A549 (cell line): ENCODE results near the gene WNT8B. TPM values are rescaled to one million over a fixed set of nuclear protein-coding genes. Genes with fewer than 3 reads are reported as not detected.

ENCODE experiments used
- ATAC-seq, 2 experiments: fragments of 200-7000 bp in 1 of 2; fragments of >200 bp in 1 of 2; cut with Nextera tagmentation in 1 of 2; cut with Tn5 transposase in 1 of 2; 3 replicates each; pipeline versions ENCODE4 v1.8.0 to v1.9.1; 2018 to 2020; ENCODE audit warnings: mild to moderate bottlenecking in 1 of 2, moderate library complexity in 1 of 2
- CTCF ChIA-PET: fragments of 300-600 bp; sonication (Branson Sonifier 250); formaldehyde crosslinking; extraction: SDS; loops from one replicate; lab custom pipeline; 2021; ENCODE audit warnings: antibody characterized with exemption, inconsistent platforms; lab: Yijun Ruan, JAX
- POLR2A ChIA-PET: fragments of 350-600 bp; formaldehyde crosslinking; extraction: SDS; loops from one replicate; lab custom pipeline; 2021; ENCODE audit warnings: antibody characterized with exemption, inconsistent platforms; lab: Yijun Ruan, JAX
- DNase-seq, 2 experiments: peaks; one replicate each; pipeline versions ENCODE4 v3.0.0 to v3.0.0-alpha.2; 2011 to 2016; ENCODE audit warnings: low read depth in 1 of 2, low spot score in 1 of 2
- FAIRE-seq: peaks from 2 replicates; lab custom pipeline; 2011; peaks lifted over from hg19 to GRCh38; lab: Jason Lieb, UNC
- H3K27ac ChIP-seq, 2 experiments: fragments of >200 bp; sonication (Bioruptor Twin); formaldehyde crosslinking; 3 replicates each; pipeline ENCODE4 v1.5.1; 2016 to 2017
- H3K4me1 ChIP-seq: fragments of >200 bp; sonication (Bioruptor Twin); formaldehyde crosslinking; 3 replicates; pipeline ENCODE4 v1.6.1; 2016
- H3K4me2 ChIP-seq: fragments of >200 bp; sonication (Bioruptor Twin); formaldehyde crosslinking; 3 replicates; pipeline ENCODE4 v1.6.1; 2016
- H3K4me3 ChIP-seq: fragments of >200 bp; sonication (Bioruptor Twin); formaldehyde crosslinking; 3 replicates; pipeline ENCODE4 v1.5.1; 2016
- H3K9me3 ChIP-seq: fragments of >200 bp; sonication (Bioruptor Twin); formaldehyde crosslinking; 3 replicates; pipeline ENCODE4 v1.6.1; 2016
- CBX8 ChIP-seq: fragments of 200-600 bp; sonication (generic); IDR thresholded peaks from 2 replicates; pipeline ENCODE4 v1.6.1; 2016
- CHD2 ChIP-seq: fragments of 150-350 bp; IDR thresholded peaks from 2 replicates; pipeline ENCODE4 v1.6.1; 2014; ENCODE audit warnings: low read length; ENCODE audit not compliant: partially characterized antibody
- EHF ChIP-seq: fragments of 250-450 bp; sonication (Bioruptor Pico); IDR thresholded peaks from 2 replicates; pipeline ENCODE4 v1.5.0; 2020; ENCODE audit warnings: mild to moderate bottlenecking
- EHMT2 ChIP-seq: fragments of 200-600 bp; sonication (generic); IDR thresholded peaks from 2 replicates; pipeline ENCODE4 v1.6.1; 2016; ENCODE audit warnings: antibody characterized with exemption, low read depth, mild to moderate bottlenecking, moderate library complexity
- EP300 ChIP-seq, 2 experiments: fragments of >200 bp; sonication (Bioruptor Twin); formaldehyde crosslinking; IDR thresholded peaks; 2 replicates in 1 of 2; 3 replicates in 1 of 2; pipeline ENCODE4 v1.6.1; 2016 to 2017
- FOSB ChIP-seq: fragments of 250-450 bp; sonication (Bioruptor Pico); IDR thresholded peaks from 2 replicates; pipeline ENCODE4 v1.5.0; 2020; ENCODE audit warnings: mild to moderate bottlenecking, moderate library complexity
- FOXS1 ChIP-seq: fragments of 250-450 bp; sonication (Bioruptor Pico); IDR thresholded peaks from 2 replicates; pipeline ENCODE4 v1.5.0; 2020; ENCODE audit warnings: mild to moderate bottlenecking, moderate library complexity
- GATA3 ChIP-seq: IDR thresholded peaks from 2 replicates; pipeline ENCODE4 v1.6.1; 2012; ENCODE audit warnings: borderline replicate concordance
- HDAC2 ChIP-seq: fragments of 200-600 bp; sonication (generic); IDR thresholded peaks from 2 replicates; pipeline ENCODE4 v1.6.1; 2016
- HEYL ChIP-seq: fragments of 250-450 bp; sonication (Bioruptor Pico); IDR thresholded peaks from 2 replicates; pipeline ENCODE4 v1.8.0; 2021; ENCODE audit warnings: mild to moderate bottlenecking, moderate library complexity
- MAX ChIP-seq: IDR thresholded peaks from 2 replicates; pipeline ENCODE4 v1.6.1; 2012
- MYC ChIP-seq: IDR thresholded peaks from 2 replicates; pipeline ENCODE4 v1.6.1; 2012; ENCODE audit warnings: mild to moderate bottlenecking, inconsistent platforms, low read length, improper control_type of control experiment, borderline replicate concordance
- NFE2L2 ChIP-seq: fragments of 150-350 bp; conservative IDR thresholded peaks from 2 replicates; pipeline ENCODE4 v1.6.1; 2014; ENCODE audit warnings: low read length
- PHF8 ChIP-seq: fragments of 200-600 bp; sonication (generic); IDR thresholded peaks from 2 replicates; pipeline ENCODE4 v1.6.1; 2016; ENCODE audit warnings: low read depth, mild to moderate bottlenecking, antibody characterized with exemption, moderate library complexity, borderline replicate concordance
- POLR2AphosphoS2 ChIP-seq: conservative IDR thresholded peaks from 2 replicates; pipeline ENCODE4 v1.6.1; 2012; ENCODE audit warnings: low read length, improper control_type of control experiment, inconsistent platforms
- RAD21 ChIP-seq, 2 experiments: fragments of >200 bp in 1 of 2; sonication (Bioruptor Twin) in 1 of 2; formaldehyde crosslinking in 1 of 2; IDR thresholded peaks in 1 of 2; conservative IDR thresholded peaks in 1 of 2; 2 replicates in 1 of 2; 3 replicates in 1 of 2; pipeline ENCODE4 v1.6.1; 2012 to 2018; ENCODE audit warnings: inconsistent platforms in 1 of 2
- RARB ChIP-seq: fragments of 250-450 bp; sonication (Bioruptor Pico); IDR thresholded peaks from 2 replicates; pipeline ENCODE4 v1.8.0; 2021; ENCODE audit warnings: mild to moderate bottlenecking, moderate library complexity
- RCOR1 ChIP-seq: fragments of 150-350 bp; IDR thresholded peaks from 2 replicates; pipeline ENCODE4 v1.6.1; 2014; ENCODE audit warnings: antibody characterized with exemption, low read length, low read depth
- RFX5 ChIP-seq: fragments of 450-650 bp; IDR thresholded peaks from 2 replicates; pipeline ENCODE4 v1.7.1; 2014; ENCODE audit warnings: antibody characterized with exemption, mild to moderate bottlenecking, moderate library complexity
- RNF2 ChIP-seq: fragments of 200-600 bp; sonication (generic); IDR thresholded peaks from 2 replicates; pipeline ENCODE4 v1.6.1; 2016; ENCODE audit warnings: low read depth, mild to moderate bottlenecking, antibody characterized with exemption, moderate library complexity, borderline replicate concordance
- SMC3 ChIP-seq: fragments of >200 bp; sonication (Bioruptor Twin); formaldehyde crosslinking; IDR thresholded peaks from 3 replicates; pipeline ENCODE4 v1.6.1; 2018; ENCODE audit warnings: inconsistent platforms
- TFCP2L1 ChIP-seq: fragments of 250-450 bp; sonication (Bioruptor Pico); IDR thresholded peaks from 2 replicates; pipeline ENCODE4 v1.5.0; 2021; ENCODE audit warnings: mild to moderate bottlenecking
- TP53 ChIP-seq: fragments of 250-450 bp; sonication (Bioruptor Pico); IDR thresholded peaks from 2 replicates; pipeline ENCODE4 v1.5.0; 2021; ENCODE audit warnings: mild to moderate bottlenecking, moderate library complexity
- ZC3H11A ChIP-seq: fragments of 450-650 bp; IDR thresholded peaks from 2 replicates; pipeline ENCODE4 v1.6.1; 2014; ENCODE audit warnings: antibody characterized with exemption, mild to moderate bottlenecking
- ZFP36 ChIP-seq: fragments of 450-650 bp; IDR thresholded peaks from 2 replicates; pipeline ENCODE4 v1.6.1; 2014; ENCODE audit warnings: borderline replicate concordance; ENCODE audit not compliant: partially characterized antibody
- ZNF302 ChIP-seq: fragments of 250-450 bp; sonication (Bioruptor Pico); IDR thresholded peaks from 2 replicates; pipeline ENCODE4 v1.9.0; 2021; ENCODE audit warnings: inconsistent platforms, mild to moderate bottlenecking, moderate library complexity
- ZSCAN20 ChIP-seq: fragments of 250-450 bp; sonication (Bioruptor Pico); IDR thresholded peaks from 2 replicates; pipeline ENCODE4 v1.8.0; 2022; ENCODE audit warnings: mild to moderate bottlenecking, moderate library complexity
- WGBS: methylation state at CpG from one replicate; pipeline ENCODE4 v1.1.6; 2017; ENCODE audit errors: missing lambda C conversion rate; 5-methylcytosine and 5-hydroxymethylcytosine counted together
- polyA plus RNA-seq, 4 experiments: library from polyadenylated mRNA; depleted of rRNA in 3 of 4; stranded (reverse); fragments of >200 nt; fragmentation: RNase III in 1 of 4; extraction: RNeasy Plus Mini Kit Qiagen cat#74134 plus additional on column Dnase treatment in 1 of 4; gene quantifications; 2 replicates in 3 of 4; 3 replicates in 1 of 4; pipeline ENCODE4 v1.2.3, GENCODE V29; 2011 to 2017
- TF ChIP-seq, protein P1 (sequence below): fragments of >200 bp; sonication (Bioruptor Twin); formaldehyde crosslinking; IDR thresholded peaks from 3 replicates; pipeline ENCODE4 v1.5.1; 2016
- TF ChIP-seq, protein P2 (sequence below): fragments of >200 bp; sonication (Bioruptor Twin); formaldehyde crosslinking; IDR thresholded peaks from 2 replicates; pipeline ENCODE4 v1.6.1; 2016
- TF ChIP-seq, protein P3 (sequence below): IDR thresholded peaks from 2 replicates; pipeline ENCODE4 v1.6.1; 2012

Gene WNT8B
- polyA plus RNA-seq, 2 of the 4 experiments (the other 2 are of a cell fraction): 0.04 to 0.05 TPM

DNA sequence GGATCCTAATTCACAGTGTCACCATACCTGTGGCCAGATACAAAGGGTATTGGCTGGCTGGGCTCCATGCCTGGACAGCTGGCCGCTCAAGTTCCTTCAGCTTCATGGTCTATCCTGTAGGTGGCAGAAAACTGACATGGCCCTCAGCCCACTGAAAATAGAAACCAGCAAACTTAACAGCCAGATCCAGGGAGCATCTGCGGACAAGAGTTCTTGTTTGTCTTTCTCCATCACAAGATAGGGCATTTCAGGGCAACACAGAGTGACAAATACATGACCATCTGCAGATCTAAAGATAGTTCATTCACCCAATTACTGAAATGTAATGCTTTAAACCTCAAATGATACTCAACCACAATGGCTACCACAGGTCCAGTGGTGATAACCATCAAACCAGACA, 54.0 kb downstream of the WNT8B start (continued):
- TF ChIP-seq RARB (CRISPR knock-in tag) (no peak), ZFP36 (no peak)

- 42% methylated on average over 7 of the region's 7 CpGs for whole genome bisulfite sequencing
- no peak overlapping the region for H3K27ac ChIP-seq
- DNase-seq: peak; percentile 57 to 58
- TF ChIP-seq ZSCAN20 (CRISPR knock-in tag) (no peak), RNF2 (no peak), FOXS1 (no peak), EHF (CRISPR knock-in tag) (no peak), TFCP2L1 (CRISPR knock-in tag) (no peak), HEYL (no peak), MAX (no peak), EHMT2 (no peak), CBX8 (no peak), SMC3 (peak; percentile 62), RAD21 (conservative IDR thresholded peaks at IDR 0.05 in 1 of 2, IDR thresholded peaks at IDR 0.05 in 1 of 2) (peak; percentile 65 to 69)
- TF ChIP-seq, protein P1, sequence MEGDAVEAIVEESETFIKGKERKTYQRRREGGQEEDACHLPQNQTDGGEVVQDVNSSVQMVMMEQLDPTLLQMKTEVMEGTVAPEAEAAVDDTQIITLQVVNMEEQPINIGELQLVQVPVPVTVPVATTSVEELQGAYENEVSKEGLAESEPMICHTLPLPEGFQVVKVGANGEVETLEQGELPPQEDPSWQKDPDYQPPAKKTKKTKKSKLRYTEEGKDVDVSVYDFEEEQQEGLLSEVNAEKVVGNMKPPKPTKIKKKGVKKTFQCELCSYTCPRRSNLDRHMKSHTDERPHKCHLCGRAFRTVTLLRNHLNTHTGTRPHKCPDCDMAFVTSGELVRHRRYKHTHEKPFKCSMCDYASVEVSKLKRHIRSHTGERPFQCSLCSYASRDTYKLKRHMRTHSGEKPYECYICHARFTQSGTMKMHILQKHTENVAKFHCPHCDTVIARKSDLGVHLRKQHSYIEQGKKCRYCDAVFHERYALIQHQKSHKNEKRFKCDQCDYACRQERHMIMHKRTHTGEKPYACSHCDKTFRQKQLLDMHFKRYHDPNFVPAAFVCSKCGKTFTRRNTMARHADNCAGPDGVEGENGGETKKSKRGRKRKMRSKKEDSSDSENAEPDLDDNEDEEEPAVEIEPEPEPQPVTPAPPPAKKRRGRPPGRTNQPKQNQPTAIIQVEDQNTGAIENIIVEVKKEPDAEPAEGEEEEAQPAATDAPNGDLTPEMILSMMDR: peak; percentile 84
- TF ChIP-seq, protein P2, sequence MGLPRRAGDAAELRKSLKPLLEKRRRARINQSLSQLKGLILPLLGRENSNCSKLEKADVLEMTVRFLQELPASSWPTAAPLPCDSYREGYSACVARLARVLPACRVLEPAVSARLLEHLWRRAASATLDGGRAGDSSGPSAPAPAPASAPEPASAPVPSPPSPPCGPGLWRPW: no peak
- TF ChIP-seq, all 56 proteins: peak for 3
- peak; percentile 76 to 85 for ATAC-seq
- Histone ChIP-seq H3K4me1 (no peaks in the 10 kb centered on the region), H3K9me3 (no peaks in the 10 kb centered on the region), H3K4me3 (no peak overlapping the region), H3K4me2 (no peak overlapping the region)
- no peak for FAIRE-seq
- POLR2A ChIA-PET: interaction anchor here (0.6 to 1.6 kb wide), 4 partner anchors 15 to 172 kb away, joined by 3 to 9 read pairs (median 3); partner anchors contain the start of gene HIF1AN
- CTCF ChIA-PET: interaction anchor here (0.5 to 23.5 kb wide), 50 partner anchors 9 to 672 kb away, joined by 3 to 381 read pairs (median 4); partner anchors contain the start of genes HIF1AN, NDUFB8, PKD2L1 and SCD
Observed at GRCh38 chr10:100518761-100519241, 56.0 kb downstream of the WNT8B start.

GRCh38 chr10:100519311-100520051, 56.7 kb downstream of the WNT8B start, which contains the start of gene SEC31B:
Gene SEC31B (minus strand): TSS chr10:100519861. CDS start chr10:100516952, 2,909 bp downstream.
- no peaks in the 10 kb centered on the region for H3K4me1 ChIP-seq
- no peak for DNase-seq
- TF ChIP-seq EHMT2: no peak
- no peak within 1 kb of the TSS for H3K27ac ChIP-seq
- no peak within 1 kb of the TSS for H3K4me2 ChIP-seq
- ChIA-PET POLR2A (interaction anchor here (0.6 to 1.6 kb wide), 3 partner anchors 15 to 173 kb away, joined by 3 to 9 read pairs (median 3); partner anchors contain the start of gene HIF1AN), CTCF (interaction anchor here (0.6 to 23.5 kb wide), 46 partner anchors 8 to 673 kb away, joined by 3 to 381 read pairs (median 4); partner anchors contain the start of genes HIF1AN, NDUFB8, PKD2L1 and SCD)
- no peak for FAIRE-seq
- peak; percentile 21 to 40; a peak in 3 of 6 replicates for ATAC-seq
- no peaks in the 10 kb centered on the region for H3K9me3 ChIP-seq
- no peak within 1 kb of the TSS for H3K4me3 ChIP-seq
- WGBS: 94% methylated on average over 60 of the region's 72 CpGs

DNA sequence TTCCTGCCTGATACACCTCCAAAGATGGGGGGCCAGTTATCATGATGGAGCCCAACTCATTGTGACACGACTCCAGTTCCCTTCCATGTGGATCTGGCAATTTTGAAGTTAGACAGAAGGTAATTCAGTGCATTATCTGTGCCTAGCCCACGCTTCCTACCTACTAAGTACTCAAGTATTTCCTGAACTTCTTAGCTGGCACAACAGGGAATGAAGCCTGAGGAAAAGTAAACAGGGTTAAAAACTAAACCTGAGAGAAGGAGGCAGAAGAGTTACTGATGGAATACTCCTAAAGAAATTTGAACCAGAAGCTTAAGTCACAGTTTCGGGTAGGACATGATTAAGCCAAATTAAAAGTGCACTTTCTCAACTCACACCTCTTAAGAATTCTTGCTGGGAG, 58.0 kb downstream of the WNT8B start:
- no peak for ATAC-seq
- TF ChIP-seq SMC3 (no peak), FOSB (CRISPR knock-in tag) (no peak), MYC (no peak), ZC3H11A (no peak), PHF8 (no peak), EP300 (IDR thresholded peaks at IDR 0.05) (no peak), GATA3 (no peak), ZNF302 (CRISPR knock-in tag) (no peak), POLR2AphosphoS2 (no peak), NFE2L2 (no peak), CHD2 (no peak), HDAC2 (no peak), RFX5 (no peak), RCOR1 (no peak), TP53 (CRISPR knock-in tag) (no peak)
- TF ChIP-seq, protein P3, sequence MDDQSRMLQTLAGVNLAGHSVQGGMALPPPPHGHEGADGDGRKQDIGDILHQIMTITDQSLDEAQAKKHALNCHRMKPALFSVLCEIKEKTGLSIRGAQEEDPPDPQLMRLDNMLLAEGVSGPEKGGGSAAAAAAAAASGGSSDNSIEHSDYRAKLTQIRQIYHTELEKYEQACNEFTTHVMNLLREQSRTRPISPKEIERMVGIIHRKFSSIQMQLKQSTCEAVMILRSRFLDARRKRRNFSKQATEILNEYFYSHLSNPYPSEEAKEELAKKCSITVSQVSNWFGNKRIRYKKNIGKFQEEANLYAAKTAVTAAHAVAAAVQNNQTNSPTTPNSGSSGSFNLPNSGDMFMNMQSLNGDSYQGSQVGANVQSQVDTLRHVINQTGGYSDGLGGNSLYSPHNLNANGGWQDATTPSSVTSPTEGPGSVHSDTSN: no peak

More for the DNA sequence above, 58.0 kb downstream of the WNT8B start:
- FAIRE-seq: no peak
- Histone ChIP-seq H3K27ac (no peak overlapping the region), H3K4me3 (no peak overlapping the region), H3K4me1 (no peaks in the 10 kb centered on the region), H3K9me3 (no peaks in the 10 kb centered on the region), H3K4me2 (no peak overlapping the region)
- POLR2A ChIA-PET: no interaction called here
- no peak for DNase-seq
- 84% methylated on average over 3 of the region's 3 CpGs for WGBS
- CTCF ChIA-PET: interaction anchor here (1.0 to 23.5 kb wide), 8 partner anchors 11 to 358 kb away, joined by 3 to 381 read pairs (median 44); partner anchors contain the start of gene SCD
